Body of pancreas (tissue), 4 donors: Measurements from ENCODE around the gene LTBR. TPM values are rescaled to one million over a fixed set of nuclear protein-coding genes. Genes with fewer than 3 reads are reported as not detected.

ENCODE experiments used
- ATAC-seq: fragments of 150-250 bp; one replicate; pipeline ENCODE4 v1.9.1; 2016
- DNase-seq, 4 donors: peaks; one replicate each; pipeline ENCODE4 v3.0.0-alpha.2; 2019
- H3K27ac ChIP-seq, 4 donors: fragments of 200-600 bp; sonication (generic); 1 replicate in 3 of 4; 2 replicates in 1 of 4; pipeline versions ENCODE4 v1.5.1 to v1.6.1; 2016 to 2019; ENCODE audit warnings: mild to moderate bottlenecking in 1 of 4, mixed read lengths in 1 of 4, moderate library complexity in 1 of 4
- H3K27me3 ChIP-seq, 2 donors: fragments of 200-600 bp; sonication (generic); one replicate each; pipeline ENCODE4 v1.6.0; 2016; ENCODE audit warnings: mild to moderate bottlenecking in 1 of 2
- H3K36me3 ChIP-seq, 2 donors: fragments of 200-600 bp; sonication (generic); replicated peaks in 1 of 2; 2 replicates each; pipeline ENCODE4 v1.5.1; 2016; ENCODE audit warnings: low read depth in 2 of 2; ENCODE audit not compliant: insufficient read depth in 1 of 2
- H3K4me1 ChIP-seq: fragments of 200-600 bp; sonication (generic); one replicate; pipeline ENCODE4 v1.6.0; 2016
- H3K4me3 ChIP-seq, 2 donors: fragments of 200-600 bp; sonication (generic); 1 replicate in 1 of 2; 2 replicates in 1 of 2; pipeline ENCODE4 v1.5.1; 2016 to 2019
- H3K9me3 ChIP-seq, 3 donors: fragments of 200-600 bp; sonication (generic); 1 replicate in 2 of 3; 2 replicates in 1 of 3; pipeline ENCODE4 v1.5.1; 2016
- POLR2A ChIP-seq, 3 donors: fragments of 450-650 bp; IDR thresholded peaks; one replicate each; pipeline ENCODE4 v1.6.1; 2016; ENCODE audit warnings: antibody characterized with exemption in 3 of 3, mild to moderate bottlenecking in 2 of 3
- WGBS, 2 donors: methylation state at CpG; one replicate each; pipeline ENCODE4 v1.1.5; 2017; 5-methylcytosine and 5-hydroxymethylcytosine counted together
- intact Hi-C: fragments of 100-400 bp; cut with DNase I; formaldehyde crosslinking; loops from one replicate; pipeline ENCODE4 v1.15.1; 2023
- total RNA-seq, 2 donors: library from RNA; depleted of rRNA; stranded (reverse); fragments of >200 nt; gene quantifications; one replicate each; pipeline ENCODE4 v1.1.0, GENCODE V29; 2016
- TF ChIP-seq, protein P1 (sequence below), 7 experiments: fragments of 450-650 bp in 4 of 7; fragments of 200-600 bp in 3 of 7; sonication (generic) in 3 of 7; IDR thresholded peaks; one replicate each; pipeline ENCODE4 v1.5.1; 2016 to 2019; ENCODE audit warnings: antibody characterized with exemption in 7 of 7

Gene LTBR
- total RNA-seq, 2 donors from 2014 or later, result 111 to 173 TPM

GRCh38 chr12:6386491-6386890, 2.5 kb downstream of the LTBR start:
- WGBS, 2 donors, result 18 to 24% methylated on average over 1 of the region's 1 CpG
- Histone ChIP-seq H3K4me3 (no peak overlapping the region), H3K36me3 (peaks cover 10 to 16% of the 10 kb centered on the region in 2 donors), H3K9me3 (no peaks in the 10 kb centered on the region), H3K27me3 (no peaks in the 10 kb centered on the region), H3K4me1 (peaks cover 46% of the 10 kb centered on the region), H3K27ac (no peak overlapping the region)
- intact Hi-C loops, result no loop called here
- TF ChIP-seq POLR2A (IDR thresholded peaks at IDR 0.05), result no peak
- TF ChIP-seq, protein P1, sequence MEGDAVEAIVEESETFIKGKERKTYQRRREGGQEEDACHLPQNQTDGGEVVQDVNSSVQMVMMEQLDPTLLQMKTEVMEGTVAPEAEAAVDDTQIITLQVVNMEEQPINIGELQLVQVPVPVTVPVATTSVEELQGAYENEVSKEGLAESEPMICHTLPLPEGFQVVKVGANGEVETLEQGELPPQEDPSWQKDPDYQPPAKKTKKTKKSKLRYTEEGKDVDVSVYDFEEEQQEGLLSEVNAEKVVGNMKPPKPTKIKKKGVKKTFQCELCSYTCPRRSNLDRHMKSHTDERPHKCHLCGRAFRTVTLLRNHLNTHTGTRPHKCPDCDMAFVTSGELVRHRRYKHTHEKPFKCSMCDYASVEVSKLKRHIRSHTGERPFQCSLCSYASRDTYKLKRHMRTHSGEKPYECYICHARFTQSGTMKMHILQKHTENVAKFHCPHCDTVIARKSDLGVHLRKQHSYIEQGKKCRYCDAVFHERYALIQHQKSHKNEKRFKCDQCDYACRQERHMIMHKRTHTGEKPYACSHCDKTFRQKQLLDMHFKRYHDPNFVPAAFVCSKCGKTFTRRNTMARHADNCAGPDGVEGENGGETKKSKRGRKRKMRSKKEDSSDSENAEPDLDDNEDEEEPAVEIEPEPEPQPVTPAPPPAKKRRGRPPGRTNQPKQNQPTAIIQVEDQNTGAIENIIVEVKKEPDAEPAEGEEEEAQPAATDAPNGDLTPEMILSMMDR (IDR thresholded peaks at IDR 0.05), result no peak
- no peak for DNase-seq
- no peak for ATAC-seq

DNA sequence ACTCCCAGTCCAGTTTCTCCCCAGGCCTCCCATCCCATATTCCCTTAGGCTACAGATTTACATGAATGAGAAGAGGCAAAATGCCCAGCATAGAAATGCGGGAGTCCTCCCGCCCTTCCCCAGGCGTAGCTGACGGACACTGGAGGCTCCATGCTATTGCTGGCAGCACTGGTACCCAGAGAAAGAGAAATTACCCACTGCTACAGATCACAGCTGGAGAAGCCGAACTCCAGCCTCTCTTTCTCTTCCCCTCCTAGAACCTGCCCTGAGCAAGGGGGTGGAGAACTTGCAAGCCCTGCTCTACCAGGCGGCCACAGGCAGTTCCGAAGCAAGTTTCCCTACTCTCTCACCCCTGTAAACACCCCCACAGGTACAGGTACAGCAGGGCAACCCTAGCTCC, 3.6 kb downstream of the LTBR start:
- TF ChIP-seq, protein P1 (IDR thresholded peaks at IDR 0.05), result no peak
- no peak for TF ChIP-seq POLR2A (IDR thresholded peaks at IDR 0.05)
- Histone ChIP-seq H3K27ac (no peak overlapping the region), H3K9me3 (no peaks in the 10 kb centered on the region), H3K4me3 (no peak overlapping the region), H3K27me3 (no peaks in the 10 kb centered on the region), H3K4me1 (peaks cover 56% of the 10 kb centered on the region), H3K36me3 (peaks cover 10 to 16% of the 10 kb centered on the region in 2 donors)
- WGBS, 2 donors, result 90 to 97% methylated on average over 7 of the region's 7 CpGs
- ATAC-seq, result no peak
- intact Hi-C loops, result no loop called here
- no peak for DNase-seq

DNA sequence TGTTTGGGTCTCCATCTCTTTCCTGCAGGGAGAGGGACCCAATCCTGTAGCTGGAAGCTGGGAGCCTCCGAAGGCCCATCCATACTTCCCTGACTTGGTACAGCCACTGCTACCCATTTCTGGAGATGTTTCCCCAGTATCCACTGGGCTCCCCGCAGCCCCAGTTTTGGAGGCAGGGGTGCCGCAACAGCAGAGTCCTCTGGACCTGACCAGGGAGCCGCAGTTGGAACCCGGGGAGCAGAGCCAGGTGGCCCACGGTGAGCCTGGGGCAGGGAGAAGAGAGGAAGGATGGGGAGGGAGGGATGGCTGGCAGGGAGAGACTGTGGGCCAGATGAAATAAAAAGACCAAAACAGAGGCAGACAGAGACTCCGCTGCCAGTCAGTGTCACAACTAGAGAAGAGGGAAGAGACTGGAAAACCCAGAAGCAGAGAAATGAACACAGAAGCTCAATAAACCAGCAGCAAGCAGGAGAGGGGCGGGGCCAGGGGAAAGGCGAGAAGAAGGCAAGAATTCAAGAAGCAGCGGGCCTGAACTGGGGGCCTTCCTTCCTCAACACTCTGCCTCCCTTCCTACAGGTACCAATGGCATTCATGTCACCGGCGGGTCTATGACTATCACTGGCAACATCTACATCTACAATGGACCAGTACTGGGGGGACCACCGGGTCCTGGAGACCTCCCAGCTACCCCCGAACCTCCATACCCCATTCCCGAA, 6.3 kb downstream of the LTBR start:
- no peak for TF ChIP-seq POLR2A (IDR thresholded peaks at IDR 0.05)
- TF ChIP-seq, protein P1 (IDR thresholded peaks at IDR 0.05), result no peak
- no peak for ATAC-seq
- no peak for DNase-seq
- peaks cover 10 to 16% of the 10 kb centered on the region in 2 donors for H3K36me3 ChIP-seq
- H3K27me3 ChIP-seq, result no peaks in the 10 kb centered on the region
- WGBS, 2 donors, result 85 to 88% methylated on average over 15 of the region's 15 CpGs
- H3K4me3 ChIP-seq, result no peak overlapping the region
- H3K27ac ChIP-seq, result no peak overlapping the region
- intact Hi-C loops, result no loop called here
- no peaks in the 10 kb centered on the region for H3K9me3 ChIP-seq
- peaks cover 38% of the 10 kb centered on the region for H3K4me1 ChIP-seq

GRCh38 chr12:6391013-6391412, 7.1 kb downstream of the LTBR start:
- intact Hi-C loops, result no loop called here
- DNase-seq (no peak), ATAC-seq (no peak)
- Histone ChIP-seq H3K4me3 (no peak overlapping the region), H3K27me3 (no peaks in the 10 kb centered on the region), H3K36me3 (peaks cover 10 to 16% of the 10 kb centered on the region in 2 donors), H3K9me3 (no peaks in the 10 kb centered on the region), H3K27ac (peak overlapping the region in 1 of 4 donors; percentile 1), H3K4me1 (peaks cover 30% of the 10 kb centered on the region)
- 87 to 93% methylated on average over 7 to 16 of the region's 17 CpGs for WGBS, 2 donors
- TF ChIP-seq POLR2A (IDR thresholded peaks at IDR 0.05), result no peak
- TF ChIP-seq, protein P1 (IDR thresholded peaks at IDR 0.05), result no peak

DNA sequence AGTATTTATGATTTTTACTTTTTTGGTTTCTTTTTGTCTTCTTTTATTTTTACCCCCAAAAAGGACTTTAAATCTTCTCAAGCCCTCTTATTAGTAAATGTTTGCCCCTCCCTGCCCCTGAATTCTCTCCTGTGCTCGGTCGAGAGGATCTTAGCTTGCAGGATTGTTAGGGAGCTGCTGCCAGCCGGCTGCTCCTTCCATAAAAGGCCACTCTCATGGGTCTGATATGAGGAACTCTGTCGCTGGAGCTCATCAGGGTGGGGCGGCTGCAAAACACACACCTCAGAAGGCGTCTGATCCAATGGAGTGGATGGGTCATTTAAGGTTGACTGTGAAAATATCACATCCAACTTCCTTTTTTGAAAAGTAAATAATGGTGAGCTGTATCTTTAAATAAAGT, 8.5 kb downstream of the LTBR start:
- H3K27me3 ChIP-seq, result no peaks in the 10 kb centered on the region
- H3K4me1 ChIP-seq, result peaks cover 15% of the 10 kb centered on the region
- 22 to 33% methylated on average over 6 of the region's 6 CpGs for WGBS, 2 donors
- no peak overlapping the region for H3K4me3 ChIP-seq
- TF ChIP-seq POLR2A (IDR thresholded peaks at IDR 0.05), result peak in 2 of 3 donors; percentile 27 to 41
- TF ChIP-seq, protein P1 (IDR thresholded peaks at IDR 0.05), result no peak
- ATAC-seq (peak; percentile 78), DNase-seq (peak in 2 of 4 donors; percentile 52 to 70)
- H3K36me3 ChIP-seq, result peaks cover 1 to 8% of the 10 kb centered on the region in 2 donors
- intact Hi-C loops, result no loop called here
- H3K27ac ChIP-seq, result peak overlapping the region in 3 of 4 donors; percentile 48 to 71 (median 63)
- H3K9me3 ChIP-seq, result no peaks in the 10 kb centered on the region
